ENCODE measurements around the gene HRH4. TPM values are rescaled to one million over a fixed set of nuclear protein-coding genes. Genes with fewer than 3 reads are reported as not detected.

HRH4 gene
- total and polyA plus RNA-seq, 10 of the 15 experiments (the other 5 are each of a cell fraction or from before 2014, with no cell fraction given) = not detected

GRCh38 chr18:24485681-24486080 is 25.2 kb downstream of the HRH4 start:
- Histone ChIP-seq H3K27ac (ENCODE audit: control insufficient read depth, insufficient read depth) (no peak overlapping the region), H3K4me3 (no peak overlapping the region), H3K9ac (ENCODE audit: control insufficient read depth, insufficient read depth, low read length) (no peak overlapping the region), H3K9me3 (replicated peaks; ENCODE audit: control insufficient read depth, insufficient read depth, low read length) (no peaks in the 10 kb centered on the region), H3K4me2 (ENCODE audit: control insufficient read depth, insufficient read depth) (no peak overlapping the region), H3K79me2 (ENCODE audit: control insufficient read depth, insufficient read depth, low read length) (no peaks in the 10 kb centered on the region), H3K27me3 (replicated peaks in 1 of 2; ENCODE audit: control insufficient read depth in 2 of 2, insufficient read depth in 2 of 2, low read length in 1 of 2) (peaks cover 0 to 6% of the 10 kb centered on the region in 2 experiments; a peak in 3 of 4 replicates), H4K20me1 (ENCODE audit: control insufficient read depth, insufficient read depth) (no peaks in the 10 kb centered on the region; the same call in 1 of the 2 replicates), H3K4me1 (ENCODE audit: control insufficient read depth, insufficient read depth, low read length) (no peaks in the 10 kb centered on the region), H2AFZ (ENCODE audit: control insufficient read depth, low read depth, low read length) (no peak overlapping the region), H3K36me3 (ENCODE audit: control insufficient read depth in 2 of 2, insufficient read depth in 2 of 2, low read length in 1 of 2) (no peaks in the 10 kb centered on the region)
- FAIRE-seq (no peak), ATAC-seq (no peak), DNase-seq (ENCODE audit: low read depth, low spot score) (no peak)
- no TSS peak for BruUV-seq (replicated peaks)
- ChIA-PET CTCF (interaction anchor here (0.8 to 8.9 kb wide), 5 partner anchors 28 to 281 kb away, joined by 3 to 129 read pairs (median 6); no protein-coding TSS in a partner anchor), SMC1A (ENCODE audit: uncharacterized antibody, unreplicated experiment) (interaction anchor here (0.7 to 1.9 kb wide), 4 partner anchors 19 to 242 kb away, joined by 3 to 4 read pairs (median 4); no protein-coding TSS in a partner anchor), POLR2A (no interaction called here), RAD21 (ENCODE audit: unreplicated experiment) (interaction anchor here (1.5 to 1.9 kb wide), 2 partner anchors 125 to 241 kb away, joined by 5 to 6 read pairs; no protein-coding TSS in a partner anchor)
- TF ChIP-seq LARP7 (IDR thresholded peaks at IDR 0.05) = no peak
- WGBS (ENCODE audit: insufficient coverage, insufficient replicate concordance, low lambda C conversion rate, missing lambda C conversion rate) = 55% methylated on average over 3 of the region's 3 CpGs
- intact Hi-C loops (cut with micrococcal nuclease; ENCODE audit: unreplicated experiment) = loop anchor here (5.0 to 10.0 kb wide), 2 partner anchors 51 to 1347 kb away; no protein-coding TSS in a partner anchor
- in situ Hi-C loops (cut with MboI) = loop anchor here (5.0 kb wide), 3 partner anchors 128 to 308 kb away; no protein-coding TSS in a partner anchor

GRCh38 chr18:24486684-24487083 is 26.2 kb downstream of the HRH4 start:
- no TSS peak for BruUV-seq (replicated peaks)
- Histone ChIP-seq H3K27me3 (replicated peaks in 1 of 2; ENCODE audit: control insufficient read depth in 2 of 2, insufficient read depth in 2 of 2, low read length in 1 of 2) (peaks cover 0 to 6% of the 10 kb centered on the region in 2 experiments; a peak in 3 of 4 replicates), H3K4me2 (ENCODE audit: control insufficient read depth, insufficient read depth) (no peak overlapping the region), H3K79me2 (ENCODE audit: control insufficient read depth, insufficient read depth, low read length) (no peaks in the 10 kb centered on the region), H3K9me3 (replicated peaks; ENCODE audit: control insufficient read depth, insufficient read depth, low read length) (no peaks in the 10 kb centered on the region), H3K36me3 (ENCODE audit: control insufficient read depth in 2 of 2, insufficient read depth in 2 of 2, low read length in 1 of 2) (no peaks in the 10 kb centered on the region), H3K9ac (ENCODE audit: control insufficient read depth, insufficient read depth, low read length) (no peak overlapping the region), H2AFZ (ENCODE audit: control insufficient read depth, low read depth, low read length) (no peak overlapping the region), H3K27ac (ENCODE audit: control insufficient read depth, insufficient read depth) (no peak overlapping the region), H4K20me1 (ENCODE audit: control insufficient read depth, insufficient read depth) (no peaks in the 10 kb centered on the region; the same call in 1 of the 2 replicates), H3K4me3 (no peak overlapping the region), H3K4me1 (ENCODE audit: control insufficient read depth, insufficient read depth, low read length) (peaks cover under 1% of the 10 kb centered on the region; the same call in 1 of the 2 replicates)
- intact Hi-C loops (cut with micrococcal nuclease; ENCODE audit: unreplicated experiment) = loop anchor here (1.0 to 10.0 kb wide), 4 partner anchors 52 to 1346 kb away; no protein-coding TSS in a partner anchor
- DNase-seq (ENCODE audit: low read depth, low spot score) = no peak
- ChIA-PET RAD21 (ENCODE audit: unreplicated experiment) (interaction anchor here (1.5 to 4.1 kb wide), 3 partner anchors 126 to 240 kb away, joined by 5 to 59 read pairs (median 6); no protein-coding TSS in a partner anchor), CTCF (interaction anchor here (0.6 to 8.9 kb wide), 8 partner anchors 15 to 557 kb away, joined by 3 to 129 read pairs (median 5); no protein-coding TSS in a partner anchor), POLR2A (no interaction called here), SMC1A (ENCODE audit: uncharacterized antibody, unreplicated experiment) (interaction anchor here (1.7 kb wide), 1 partner anchor 240 kb away, joined by 14 read pairs; no protein-coding TSS in a partner anchor)
- FAIRE-seq = no peak
- in situ Hi-C loops (cut with MboI) = loop anchor here (5.0 kb wide), 3 partner anchors 129 to 309 kb away; no protein-coding TSS in a partner anchor
- WGBS (ENCODE audit: insufficient coverage, insufficient replicate concordance, low lambda C conversion rate, missing lambda C conversion rate) = 74% methylated on average over 9 of the region's 9 CpGs
- TF ChIP-seq ZNF217 (IDR thresholded peaks at IDR 0.05) (no peak), ZNF384 (IDR thresholded peaks at IDR 0.05; ENCODE audit: borderline replicate concordance, low read depth, low read length) (no peak), CREB1 (IDR thresholded peaks at IDR 0.05; ENCODE audit: low read depth) (no peak), CBX3 (IDR thresholded peaks at IDR 0.05; ENCODE audit: borderline replicate concordance, low read depth) (no peak), ESRRA (IDR thresholded peaks at IDR 0.05; ENCODE audit: low read length) (no peak), EP300 (IDR thresholded peaks at IDR 0.05; ENCODE audit: borderline replicate concordance in 1 of 2, control insufficient read depth in 1 of 2, low read depth in 2 of 2, low read length in 2 of 2) (no peak), MXI1 (IDR thresholded peaks at IDR 0.05; ENCODE audit: low read depth, low read length) (no peak), RELB (IDR thresholded peaks at IDR 0.05; ENCODE audit: low read depth) (no peak)
- no peak for ATAC-seq

Data from GM12878 (cell line).